GM18505 (cell line): Measurements from ENCODE around the gene DIS3L2.

Source experiments
- ATAC-seq: cut with Tn5 transposase; IDR thresholded peaks from one replicate; pipeline ENCODE4 v1.9.1; 2021; ENCODE audit not compliant: unreplicated experiment
- POLR2A ChIP-seq: IDR thresholded peaks from 4 replicates; pipeline ENCODE4 v1.6.1; 2011; ENCODE audit warnings: borderline replicate concordance; ENCODE audit not compliant: insufficient read depth, insufficient read length; ENCODE audit errors: extremely low read depth

Gene DIS3L2

DNA sequence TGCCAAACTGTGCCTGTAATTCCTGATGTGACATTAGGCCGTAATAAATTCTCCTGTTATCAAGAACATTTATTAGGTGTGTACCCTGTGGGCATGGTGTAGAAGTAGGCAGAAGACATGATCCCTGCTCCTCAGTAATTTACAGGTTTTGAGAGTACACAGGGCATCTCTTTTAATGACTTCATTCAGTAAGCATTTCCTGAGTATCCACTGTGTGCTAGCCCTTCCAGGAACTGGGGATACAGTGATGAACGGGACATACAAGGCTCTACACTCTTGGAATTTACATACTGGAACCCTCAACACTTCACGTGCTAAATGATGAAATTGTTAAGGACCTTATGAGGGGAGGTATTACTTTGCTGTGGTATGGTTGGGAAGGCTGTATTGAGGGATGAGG, 30.2 kb downstream of the DIS3L2 start:
- no peak for TF ChIP-seq POLR2A
- ATAC-seq, result no peak

DNA sequence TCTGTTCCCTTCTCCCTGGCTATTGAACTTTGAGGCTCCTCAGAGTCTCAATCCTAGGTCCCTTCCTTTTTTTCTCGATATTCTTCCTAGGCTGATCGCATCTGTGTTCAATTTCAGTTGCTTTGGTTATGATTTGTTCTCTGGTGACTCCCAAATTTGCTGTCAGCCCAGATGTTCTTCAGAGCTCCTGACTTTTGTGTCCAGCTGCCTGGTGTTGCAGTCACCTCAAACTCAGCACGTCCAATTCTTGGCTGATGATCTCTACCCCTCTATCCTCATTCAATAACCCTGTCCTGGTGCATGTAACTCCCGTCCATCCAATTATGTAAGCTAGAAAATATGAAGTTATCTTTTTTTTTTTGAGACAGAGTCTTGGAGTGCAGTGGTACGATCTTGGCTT, 31.4 kb downstream of the DIS3L2 start:
- ATAC-seq, result no peak
- no peak for TF ChIP-seq POLR2A

DNA sequence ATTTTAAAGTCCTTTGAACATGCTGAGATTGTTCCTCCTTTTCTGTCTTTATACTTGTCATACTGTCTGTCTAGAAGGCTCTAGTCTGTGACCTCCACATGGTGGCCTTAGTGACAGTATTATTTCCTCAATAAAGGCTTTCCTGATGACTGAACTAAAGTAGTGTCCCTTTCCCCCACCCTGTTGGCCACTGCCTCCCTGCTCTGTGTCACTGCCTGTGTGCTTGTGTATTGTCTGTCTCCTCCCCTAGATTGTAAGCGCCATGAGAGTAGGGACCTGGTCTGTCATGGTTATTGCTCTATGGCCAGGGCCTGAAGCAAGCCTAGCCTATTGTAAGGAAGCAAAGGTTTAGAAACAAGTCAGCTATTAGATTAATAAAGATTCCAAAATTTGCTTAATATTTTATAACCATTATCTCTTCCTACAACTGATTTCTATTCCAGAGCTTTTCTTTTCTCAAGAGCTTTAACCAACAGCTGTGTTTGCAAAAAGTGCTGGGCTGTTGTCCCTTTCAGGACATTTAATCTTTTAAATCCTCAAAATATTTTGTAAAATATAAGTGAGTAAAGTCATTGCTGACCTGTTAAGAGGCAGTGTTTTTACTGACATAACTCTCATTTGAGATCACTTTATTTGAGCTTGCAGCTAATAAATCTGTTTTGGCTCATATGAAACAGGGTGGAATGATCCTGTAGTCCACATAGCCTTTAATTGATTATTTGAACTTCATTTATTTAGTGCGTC, 35.5 kb downstream of the DIS3L2 start:
- no peak for ATAC-seq
- TF ChIP-seq POLR2A, result no peak

DNA sequence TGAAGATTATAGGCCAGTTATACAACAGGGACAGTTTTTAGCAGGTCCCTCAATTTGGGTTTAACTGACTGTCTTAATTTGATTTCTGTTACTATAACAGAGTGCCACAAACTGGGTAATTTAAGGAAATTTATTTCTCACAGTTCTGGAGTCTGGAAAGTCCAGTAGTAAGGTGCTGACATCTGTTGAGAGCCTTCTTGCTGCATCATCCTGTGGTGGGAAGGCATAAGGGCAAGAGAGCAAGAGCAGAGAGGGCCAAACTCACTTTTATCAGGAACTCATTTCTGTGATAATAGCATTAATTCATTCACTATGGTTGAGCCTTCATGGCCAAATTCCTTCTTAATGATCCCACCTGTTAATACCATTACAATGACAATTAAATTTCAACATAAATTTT, 36.5 kb downstream of the DIS3L2 start:
- ATAC-seq, result no peak
- TF ChIP-seq POLR2A, result no peak

DNA sequence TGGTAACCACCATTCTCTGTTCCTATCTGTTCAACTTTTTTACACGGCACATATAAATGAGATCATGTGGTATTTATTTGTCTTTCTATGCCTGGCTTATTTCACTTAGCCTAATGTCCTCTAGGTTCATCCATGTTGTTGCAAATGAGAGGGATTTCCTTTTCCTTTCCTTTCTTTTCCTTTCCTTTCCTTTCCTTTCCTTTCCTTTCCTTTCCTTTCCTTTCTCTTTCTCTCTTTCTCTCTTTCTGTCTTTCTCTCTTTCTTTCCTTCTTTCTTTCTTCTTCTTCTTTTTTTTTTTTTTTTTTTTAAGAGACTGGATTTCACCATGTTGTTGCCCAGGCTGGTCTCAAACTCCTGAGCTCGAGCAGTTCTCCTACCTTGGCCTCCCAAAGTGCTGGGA, 38.9 kb downstream of the DIS3L2 start:
- TF ChIP-seq POLR2A, result no peak
- ATAC-seq, result no peak

DNA sequence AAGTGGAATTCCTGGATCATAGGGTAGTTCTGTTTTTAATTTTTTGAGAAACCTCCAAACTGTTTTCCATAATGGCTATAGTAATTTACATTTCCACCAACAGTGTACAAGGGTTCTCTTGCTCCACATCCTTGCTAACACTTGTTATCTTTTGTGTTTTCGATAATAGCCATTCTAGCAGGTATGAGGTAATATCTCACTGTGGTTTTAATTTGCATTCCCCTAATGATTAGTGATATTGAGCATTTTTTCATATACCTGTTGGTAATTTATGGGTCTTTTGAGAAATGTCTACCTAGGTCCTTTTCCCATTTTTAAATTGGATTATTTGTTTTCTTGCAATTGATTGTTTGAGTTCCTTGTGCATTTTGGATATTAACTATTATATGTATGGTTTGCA, 39.6 kb downstream of the DIS3L2 start:
- no peak for TF ChIP-seq POLR2A
- no peak for ATAC-seq

DNA sequence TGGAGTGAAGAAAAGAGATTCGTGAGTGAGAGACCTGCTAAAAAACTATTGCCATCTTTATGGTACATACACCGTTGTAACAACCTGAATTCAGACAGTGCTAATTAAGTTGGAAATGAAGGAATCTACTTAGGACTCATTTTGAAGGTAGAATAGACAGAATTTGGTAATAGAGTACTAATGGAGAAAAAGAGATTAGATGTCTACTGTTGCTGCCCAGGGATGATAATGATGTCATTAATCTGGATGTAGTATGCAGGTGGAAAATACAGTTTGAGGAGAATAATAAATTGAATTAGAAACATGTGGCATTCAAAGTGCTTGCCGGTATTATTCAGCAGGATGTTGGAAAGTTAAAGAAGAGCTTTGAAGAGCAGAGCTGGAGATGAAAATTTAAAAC, 44.7 kb downstream of the DIS3L2 start:
- no peak for TF ChIP-seq POLR2A
- no peak for ATAC-seq

DNA sequence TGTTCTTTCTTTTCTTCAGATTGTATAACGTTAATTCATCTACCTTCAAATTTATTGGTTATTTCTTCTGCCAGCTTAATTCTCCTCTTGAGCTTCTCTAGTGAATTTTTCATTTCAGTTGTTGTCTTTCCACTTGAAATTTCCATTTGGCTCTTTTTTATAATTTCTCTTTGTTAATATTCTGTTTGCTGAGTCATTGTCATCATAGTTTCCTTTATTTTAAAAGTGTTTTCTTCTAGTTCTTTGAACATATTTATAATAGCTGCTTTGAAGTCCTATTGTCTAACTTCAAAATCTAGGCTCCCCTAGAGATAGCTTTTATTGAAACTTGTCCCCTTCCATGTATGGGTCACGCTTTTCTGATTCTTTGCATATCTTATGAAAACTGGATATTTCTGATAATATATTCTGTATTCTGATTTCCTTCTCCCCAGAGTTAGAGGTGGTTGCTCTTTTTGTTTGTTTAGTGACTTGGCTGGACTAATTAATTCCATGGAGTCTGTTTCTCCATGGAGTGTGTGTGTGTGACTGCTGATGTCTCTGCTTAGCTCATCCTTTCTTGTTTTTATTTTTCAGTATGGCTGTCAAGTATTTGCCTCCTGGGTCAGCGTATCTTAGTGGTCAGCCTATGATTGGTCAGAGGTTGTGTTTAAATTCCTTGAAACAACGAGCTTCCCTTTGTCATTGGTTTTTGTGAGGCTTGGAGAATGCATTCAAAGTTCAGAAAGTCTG, 47.6 kb downstream of the DIS3L2 start:
- TF ChIP-seq POLR2A, result no peak
- no peak for ATAC-seq

DNA sequence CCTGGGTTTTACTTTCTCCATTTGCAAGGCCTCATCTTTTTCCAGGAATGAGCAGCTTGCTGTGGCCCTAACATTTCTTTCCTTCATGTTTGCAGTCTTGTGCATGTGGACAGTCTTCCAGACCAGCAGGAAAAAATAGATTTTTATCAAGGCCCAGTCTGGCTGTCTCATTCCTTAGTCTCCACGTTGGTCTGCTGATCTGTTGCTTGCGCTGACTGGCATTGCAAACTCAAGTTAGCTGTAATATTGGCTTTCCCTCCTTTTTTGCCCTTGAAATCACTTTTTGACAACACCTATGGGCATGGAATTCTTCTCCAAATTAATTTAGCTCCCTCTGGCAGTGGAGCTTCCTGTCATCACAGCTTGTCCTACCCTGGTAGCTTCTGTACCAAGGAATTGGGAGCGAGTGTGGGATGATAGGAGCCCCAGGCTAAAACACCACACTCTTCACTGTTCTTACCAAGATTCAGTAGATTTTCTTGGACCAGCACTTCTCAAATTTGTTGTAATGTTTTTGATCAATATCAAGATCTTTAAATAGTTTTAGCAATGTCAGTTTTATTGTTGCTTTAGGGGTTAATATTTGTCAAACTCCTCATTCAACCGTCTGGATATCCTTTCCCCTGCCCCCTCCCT, 48.2 kb downstream of the DIS3L2 start:
- no peak for ATAC-seq
- no peak for TF ChIP-seq POLR2A

DNA sequence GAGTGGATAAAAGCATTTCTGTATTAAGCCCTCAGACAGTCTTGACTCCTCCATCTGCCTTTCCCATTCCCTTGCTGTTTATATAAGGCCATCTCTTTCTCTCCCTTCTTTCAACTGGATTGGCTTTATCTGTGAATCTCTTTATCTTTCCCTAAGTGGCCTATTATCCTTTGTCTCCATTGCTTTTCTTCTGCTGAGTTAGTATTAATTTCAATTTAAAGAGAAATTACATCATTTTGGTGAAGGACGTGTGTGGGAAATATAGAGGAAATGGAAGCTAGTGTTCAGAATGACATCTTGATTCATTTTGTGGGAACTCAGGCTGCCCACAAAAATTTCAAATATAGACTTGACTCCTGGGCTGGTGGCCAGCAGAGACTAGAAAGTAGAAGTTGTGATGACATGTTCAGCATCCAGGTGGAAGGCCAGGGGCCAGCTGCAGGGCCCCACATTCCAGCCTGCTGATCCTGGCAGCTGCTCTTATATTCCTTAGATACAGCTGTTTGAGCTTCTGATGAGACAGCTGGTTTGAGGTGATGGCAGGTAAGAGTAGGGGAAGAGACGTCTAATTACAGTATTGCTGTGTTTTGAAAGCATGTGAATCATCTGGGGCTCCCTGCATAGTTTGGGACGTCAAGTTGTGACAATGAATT, 52.3 kb downstream of the DIS3L2 start:
- no peak for ATAC-seq
- no peak for TF ChIP-seq POLR2A

DNA sequence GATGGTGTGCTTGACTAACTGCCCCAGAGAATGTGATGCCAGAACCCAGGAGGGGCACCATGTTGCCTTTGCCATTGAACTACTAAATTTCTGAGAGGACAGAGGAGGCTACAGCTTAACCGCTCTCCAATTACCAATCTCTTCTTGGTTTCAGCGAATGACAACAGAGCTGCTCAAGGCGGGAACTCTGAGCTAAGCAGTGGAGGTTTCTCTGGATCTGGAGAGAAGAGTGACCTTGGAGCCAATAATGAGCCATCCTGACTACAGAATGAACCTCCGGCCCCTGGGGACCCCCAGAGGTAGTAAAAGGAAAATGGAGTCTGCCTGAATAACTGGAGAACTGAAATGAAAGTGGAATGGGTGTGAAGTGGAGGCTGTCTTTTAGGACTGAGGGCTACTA, 53.2 kb downstream of the DIS3L2 start:
- TF ChIP-seq POLR2A, result no peak
- ATAC-seq, result no peak

DNA sequence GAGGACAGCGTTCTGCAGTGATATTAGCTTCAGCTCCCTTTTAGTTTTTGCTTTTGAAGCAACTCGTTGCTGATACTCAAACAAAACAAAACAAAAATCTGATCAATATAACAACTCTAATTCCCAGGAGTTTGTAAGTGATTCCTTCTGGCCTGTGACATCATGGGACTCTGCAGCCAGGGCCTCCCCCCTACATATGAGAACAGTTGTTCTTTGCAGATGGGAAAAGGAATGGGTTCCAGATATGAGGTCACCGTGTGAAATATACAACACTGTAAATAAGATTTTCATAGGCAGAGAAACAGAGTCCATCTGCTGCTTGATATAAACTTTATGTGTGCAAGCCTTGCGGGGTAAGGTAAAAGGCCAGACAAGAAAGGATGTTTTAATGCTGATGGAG, 56.7 kb downstream of the DIS3L2 start:
- no peak for TF ChIP-seq POLR2A
- no peak for ATAC-seq

DNA sequence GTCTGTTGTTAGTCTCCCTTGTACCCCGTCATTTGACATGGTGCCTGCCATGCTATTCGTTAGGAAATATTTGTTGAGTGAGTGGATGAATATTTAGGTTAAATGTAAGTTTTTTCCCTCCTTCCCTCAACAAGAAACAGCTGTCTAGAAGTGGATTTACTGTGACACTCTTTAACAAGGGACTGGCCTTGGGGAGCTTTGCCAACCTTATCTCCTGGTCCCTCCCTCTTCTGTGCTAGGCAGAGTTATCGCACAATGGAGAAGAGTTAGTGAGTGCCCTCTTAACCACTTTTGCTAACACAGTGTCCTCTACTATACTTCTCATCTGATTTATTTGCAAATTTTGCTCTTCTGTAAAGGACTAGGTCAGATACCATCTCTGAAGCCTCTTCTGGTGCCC, 61.2 kb downstream of the DIS3L2 start:
- no peak for TF ChIP-seq POLR2A
- no peak for ATAC-seq
